KMS-11 (cell line): ENCODE measurements around the gene SCO2.
"Not testable (repeated sequence)": the region's sequence is repeated elsewhere in the genome, so short reads cannot be mapped to it uniquely, and the experiment has no call there.

ENCODE experiments used
- H2AFZ ChIP-seq: fragments of 200-600 bp; sonication (generic); 2 replicates; pipeline ENCODE4 v1.6.1; 2016; ENCODE audit warnings: antibody characterized with exemption, mixed run types, low read depth
- H3K27ac ChIP-seq: fragments of 200-600 bp; sonication (generic); 2 replicates; pipeline ENCODE4 v1.6.1; 2016; ENCODE audit warnings: mild to moderate bottlenecking, mixed run types
- H3K27me3 ChIP-seq: fragments of 200-600 bp; sonication (generic); 2 replicates; pipeline ENCODE4 v1.6.1; 2017; ENCODE audit warnings: mild to moderate bottlenecking, low read depth, mixed run types, moderate library complexity; ENCODE audit not compliant: insufficient read depth
- H3K36me3 ChIP-seq: fragments of 200-600 bp; sonication (generic); 2 replicates; pipeline ENCODE4 v1.6.1; 2017; ENCODE audit warnings: mild to moderate bottlenecking, mixed run types; ENCODE audit not compliant: insufficient read depth
- H3K4me1 ChIP-seq: fragments of 200-600 bp; sonication (generic); 2 replicates; pipeline ENCODE4 v1.6.1; 2016; ENCODE audit warnings: mild to moderate bottlenecking, low read depth, mixed run types; ENCODE audit not compliant: poor library complexity, severe bottlenecking
- H3K4me2 ChIP-seq: fragments of 200-600 bp; sonication (generic); 2 replicates; pipeline ENCODE4 v1.7.0; 2016; ENCODE audit warnings: mild to moderate bottlenecking, mixed run types
- H3K4me3 ChIP-seq: fragments of 200-600 bp; sonication (generic); IDR thresholded peaks from 2 replicates; pipeline ENCODE4 v1.6.1; 2017; ENCODE audit warnings: low read depth, low read length, mixed read lengths; ENCODE audit not compliant: insufficient read depth
- H3K79me2 ChIP-seq: fragments of 200-600 bp; sonication (generic); 2 replicates; pipeline ENCODE4 v1.6.1; 2016; ENCODE audit warnings: low read depth, mixed run types; ENCODE audit not compliant: insufficient read depth
- H3K9ac ChIP-seq: fragments of 200-600 bp; sonication (generic); 2 replicates; pipeline ENCODE4 v1.6.1; 2016; ENCODE audit warnings: mild to moderate bottlenecking, mixed run types
- H4K20me1 ChIP-seq: fragments of 200-600 bp; sonication (generic); 2 replicates; pipeline ENCODE4 v1.6.1; 2016; ENCODE audit warnings: mild to moderate bottlenecking, mixed run types; ENCODE audit not compliant: insufficient read depth
- TF ChIP-seq, protein P1 (sequence below): fragments of 200-600 bp; sonication (generic); conservative IDR thresholded peaks from 2 replicates; pipeline ENCODE4 v1.6.1; 2017; ENCODE audit warnings: low read depth, mild to moderate bottlenecking, antibody characterized with exemption, low read length, moderate library complexity, mixed read lengths

The SCO2 gene

DNA sequence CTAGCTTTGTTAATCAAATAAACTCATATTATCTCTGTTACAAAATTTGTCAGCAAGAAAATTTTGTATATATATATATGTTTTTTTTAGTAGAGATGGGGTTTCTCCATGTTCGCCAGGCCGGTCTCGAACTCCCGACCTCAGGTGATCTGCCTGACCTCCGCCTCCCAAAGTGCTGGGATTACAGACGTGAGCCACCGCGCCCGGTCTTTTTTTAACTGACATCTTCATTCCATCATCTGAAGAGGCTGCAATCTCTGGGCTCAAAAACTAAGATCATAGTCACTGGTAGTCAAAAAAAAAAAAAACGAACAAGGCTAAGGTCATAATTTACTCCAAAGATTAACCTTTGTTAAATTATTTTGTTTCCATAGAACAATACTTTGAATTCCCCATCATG lies 15.0 kb upstream of the SCO2 start:
- Histone ChIP-seq H3K4me2 (peak overlapping the region; percentile 82; the same call in 1 of the 2 replicates), H3K79me2 (no peaks in the 10 kb centered on the region), H3K27me3 (no peaks in the 10 kb centered on the region), H3K36me3 (no peaks in the 10 kb centered on the region), H2AFZ (no peak overlapping the region), H3K9ac (peak overlapping the region; percentile 78), H3K4me1 (peaks cover 77% of the 10 kb centered on the region), H3K4me3 (no peak overlapping the region), H3K27ac (peak overlapping the region; percentile 100), H4K20me1 (no peaks in the 10 kb centered on the region)
- TF ChIP-seq, protein P1, sequence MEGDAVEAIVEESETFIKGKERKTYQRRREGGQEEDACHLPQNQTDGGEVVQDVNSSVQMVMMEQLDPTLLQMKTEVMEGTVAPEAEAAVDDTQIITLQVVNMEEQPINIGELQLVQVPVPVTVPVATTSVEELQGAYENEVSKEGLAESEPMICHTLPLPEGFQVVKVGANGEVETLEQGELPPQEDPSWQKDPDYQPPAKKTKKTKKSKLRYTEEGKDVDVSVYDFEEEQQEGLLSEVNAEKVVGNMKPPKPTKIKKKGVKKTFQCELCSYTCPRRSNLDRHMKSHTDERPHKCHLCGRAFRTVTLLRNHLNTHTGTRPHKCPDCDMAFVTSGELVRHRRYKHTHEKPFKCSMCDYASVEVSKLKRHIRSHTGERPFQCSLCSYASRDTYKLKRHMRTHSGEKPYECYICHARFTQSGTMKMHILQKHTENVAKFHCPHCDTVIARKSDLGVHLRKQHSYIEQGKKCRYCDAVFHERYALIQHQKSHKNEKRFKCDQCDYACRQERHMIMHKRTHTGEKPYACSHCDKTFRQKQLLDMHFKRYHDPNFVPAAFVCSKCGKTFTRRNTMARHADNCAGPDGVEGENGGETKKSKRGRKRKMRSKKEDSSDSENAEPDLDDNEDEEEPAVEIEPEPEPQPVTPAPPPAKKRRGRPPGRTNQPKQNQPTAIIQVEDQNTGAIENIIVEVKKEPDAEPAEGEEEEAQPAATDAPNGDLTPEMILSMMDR: no peak

DNA sequence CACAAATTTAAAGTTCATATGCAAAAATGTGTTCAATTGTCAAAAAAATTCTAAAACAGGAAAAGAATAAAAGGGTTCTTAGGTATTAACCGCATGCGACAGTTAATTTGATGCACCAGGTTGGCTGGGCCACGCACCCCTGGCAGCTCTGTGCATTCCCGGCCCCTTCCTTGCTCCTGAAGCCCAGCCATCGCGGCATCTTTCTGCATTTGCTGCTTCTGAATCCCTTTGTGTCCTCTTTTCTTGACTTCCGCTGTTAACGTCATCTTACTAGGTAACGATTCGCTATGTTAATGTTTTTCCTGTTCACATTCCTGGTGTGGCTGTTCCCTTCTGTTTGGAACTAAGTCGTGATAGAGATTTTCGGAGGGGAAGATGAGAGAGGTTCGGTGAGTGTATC lies 12.4 kb upstream of the SCO2 start:
- Histone ChIP-seq H3K79me2 (no peaks in the 10 kb centered on the region), H3K4me2 (no peak overlapping the region), H3K4me3 (no peak overlapping the region), H3K27ac (peak overlapping the region; percentile 100), H3K27me3 (no peaks in the 10 kb centered on the region), H3K4me1 (peaks cover 78% of the 10 kb centered on the region), H3K9ac (no peak overlapping the region), H3K36me3 (no peaks in the 10 kb centered on the region), H4K20me1 (no peaks in the 10 kb centered on the region), H2AFZ (no peak overlapping the region)
- TF ChIP-seq, protein P1: no peak

DNA sequence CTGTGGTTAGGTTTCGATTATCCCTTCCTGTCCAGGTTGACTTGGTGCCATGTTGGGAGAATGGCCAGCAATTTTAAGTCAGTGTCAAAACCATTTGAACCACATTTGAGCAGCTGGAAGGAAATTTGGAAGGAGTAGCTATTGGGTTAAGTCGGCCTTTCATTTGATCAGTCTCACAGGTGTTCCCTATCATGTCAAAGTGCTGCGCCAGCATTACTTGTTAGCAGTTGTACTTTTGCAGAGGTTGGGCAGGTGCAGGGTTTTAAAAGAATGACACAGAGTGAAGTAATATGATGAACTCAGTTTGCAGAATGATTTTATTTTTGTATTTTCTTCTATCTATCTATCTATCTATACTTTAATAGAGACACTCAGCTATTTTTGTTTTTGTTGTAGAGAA lies 10.8 kb upstream of the SCO2 start:
- peaks cover 68% of the 10 kb centered on the region for H3K4me1 ChIP-seq

DNA sequence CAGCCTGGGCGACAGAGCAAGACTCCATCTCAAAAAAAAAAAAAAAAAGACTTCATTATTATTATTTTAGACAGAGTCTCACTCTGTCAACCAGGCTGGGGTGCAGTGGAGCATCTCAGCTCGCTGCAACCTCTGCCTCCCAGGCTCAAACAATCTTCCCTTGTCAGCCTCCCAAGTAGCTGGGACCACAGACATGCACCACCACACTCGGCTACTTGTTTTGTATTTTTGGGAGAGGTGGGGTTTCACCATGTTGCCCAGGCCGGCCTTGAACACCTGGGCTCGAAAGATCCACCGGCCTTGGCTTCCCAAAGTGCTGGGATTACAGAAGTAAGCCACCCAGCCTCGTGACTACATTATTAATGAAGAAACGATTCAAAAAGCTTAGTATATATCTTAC lies 9.7 kb upstream of the SCO2 start:
- TF ChIP-seq, protein P1: no peak
- Histone ChIP-seq H3K27ac (no peak overlapping the region), H3K4me3 (no peak overlapping the region), H3K4me1 (peaks cover 57% of the 10 kb centered on the region), H3K27me3 (no peaks in the 10 kb centered on the region), H3K36me3 (no peaks in the 10 kb centered on the region), H2AFZ (no peak overlapping the region), H4K20me1 (no peaks in the 10 kb centered on the region), H3K79me2 (no peaks in the 10 kb centered on the region), H3K4me2 (no peak overlapping the region; the same call in 1 of the 2 replicates), H3K9ac (no peak overlapping the region)

More for the DNA sequence above, 10.8 kb upstream of the SCO2 start:
- peak overlapping the region; percentile 31; the same call in 1 of the 2 replicates for H3K27ac ChIP-seq
- no peaks in the 10 kb centered on the region for H3K27me3 ChIP-seq
- H3K9ac ChIP-seq: no peak overlapping the region
- TF ChIP-seq, protein P1: no peak
- no peaks in the 10 kb centered on the region for H4K20me1 ChIP-seq
- no peaks in the 10 kb centered on the region for H3K79me2 ChIP-seq
- no peak overlapping the region for H2AFZ ChIP-seq
- no peak overlapping the region for H3K4me3 ChIP-seq
- peak overlapping the region; percentile 31; the same call in 1 of the 2 replicates for H3K4me2 ChIP-seq
- no peaks in the 10 kb centered on the region for H3K36me3 ChIP-seq

DNA sequence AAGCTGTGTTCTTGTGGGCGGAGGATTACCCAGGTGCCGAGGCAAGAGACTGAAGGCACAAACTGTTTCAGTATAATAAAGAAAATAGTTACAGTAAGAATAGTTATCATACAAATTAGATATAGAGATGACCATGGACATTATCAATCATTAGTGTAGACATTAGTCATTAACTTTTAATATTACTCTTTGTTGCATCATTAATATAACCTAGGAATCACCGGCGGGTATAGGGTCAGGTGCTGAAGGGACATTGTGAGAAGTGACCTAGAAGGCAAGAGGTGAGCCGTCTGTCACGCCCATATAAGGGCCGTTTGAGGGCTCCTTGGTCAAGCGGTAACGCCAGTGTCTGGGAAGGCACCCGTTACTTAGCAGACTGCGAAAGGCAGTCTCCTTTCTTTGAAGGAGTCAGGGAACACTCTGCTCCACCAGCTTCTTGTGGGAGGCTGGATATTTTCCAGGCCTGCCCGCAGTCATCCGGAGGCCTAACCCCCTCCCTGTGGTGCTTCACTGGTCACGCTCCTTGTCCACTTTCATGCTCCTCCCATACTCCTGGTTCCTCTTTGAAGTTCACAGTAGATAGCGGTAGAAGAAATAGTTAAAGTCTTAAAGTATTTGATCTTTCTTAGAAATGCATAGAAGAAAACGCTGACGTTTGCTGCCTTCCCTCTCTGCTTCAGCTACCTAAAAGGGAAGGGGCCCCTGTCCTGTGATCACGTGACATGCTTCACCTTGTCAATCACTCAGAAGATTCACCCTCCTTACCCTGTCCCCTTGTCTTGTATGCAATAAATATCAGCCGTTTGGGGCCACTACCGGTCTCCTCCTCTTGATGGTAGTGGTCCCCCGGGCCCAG lies 8.7 kb upstream of the SCO2 start:
- not testable (repeated sequence) for H3K4me3 ChIP-seq, H2AFZ ChIP-seq, H3K27ac ChIP-seq, H3K36me3 ChIP-seq, H3K9ac ChIP-seq, H3K4me2 ChIP-seq, H4K20me1 ChIP-seq, H3K27me3 ChIP-seq, H3K79me2 ChIP-seq
- peaks cover 50% of the 10 kb centered on the region for H3K4me1 ChIP-seq
